Lung (tissue), 13 donors: ENCODE measurements around the gene TDRD5. TPM values are rescaled to one million over a fixed set of nuclear protein-coding genes. Genes with fewer than 3 reads are reported as not detected.

Source experiments
- ATAC-seq: fragments of 200-7000 bp; cut with Tn5 transposase; one replicate; pipeline ENCODE4 v1.9.1; 2020; ENCODE audit warnings: moderate number of reproducible peaks; ENCODE audit not compliant: insufficient read depth, low FRiP score
- DNase-seq, 3 donors: peaks; one replicate each; pipeline ENCODE4 v3.0.0-alpha.2; 2013 to 2017
- H3K27ac ChIP-seq, 2 donors: one replicate each; pipeline ENCODE4 v1.5.1; 2013; ENCODE audit warnings: mild to moderate bottlenecking in 2 of 2, moderate library complexity in 2 of 2, control low read depth in 1 of 2, inconsistent platforms in 1 of 2, low read depth in 1 of 2, low read length in 1 of 2
- H3K27me3 ChIP-seq, 3 donors: one replicate each; pipeline ENCODE4 v1.5.1; 2013; ENCODE audit warnings: low read length in 2 of 3; ENCODE audit not compliant: control insufficient read depth in 3 of 3, insufficient read depth in 3 of 3
- H3K36me3 ChIP-seq, 4 donors: one replicate each; pipeline ENCODE4 v1.5.1; 2013; ENCODE audit warnings: low read length in 4 of 4, mild to moderate bottlenecking in 1 of 4, moderate library complexity in 1 of 4; ENCODE audit not compliant: control insufficient read depth in 4 of 4, insufficient read depth in 4 of 4
- H3K4me1 ChIP-seq, 5 donors: one replicate each; pipeline ENCODE4 v1.5.1; 2013; ENCODE audit warnings: low read length in 5 of 5, mild to moderate bottlenecking in 2 of 5, moderate library complexity in 1 of 5; ENCODE audit not compliant: control insufficient read depth in 5 of 5, insufficient read depth in 5 of 5
- H3K4me3 ChIP-seq: one replicate; pipeline ENCODE4 v1.5.1; 2013; ENCODE audit warnings: mild to moderate bottlenecking, control low read depth, moderate library complexity
- H3K9ac ChIP-seq, 2 donors: one replicate each; pipeline ENCODE4 v1.5.1; 2013; ENCODE audit warnings: low read length in 2 of 2, control low read depth in 1 of 2; ENCODE audit not compliant: insufficient read depth in 1 of 2
- H3K9me3 ChIP-seq, 4 donors: one replicate each; pipeline ENCODE4 v1.5.1; 2013; ENCODE audit warnings: low read length in 3 of 4, mild to moderate bottlenecking in 1 of 4, moderate library complexity in 1 of 4; ENCODE audit not compliant: control insufficient read depth in 4 of 4, insufficient read depth in 3 of 4
- CTCF ChIP-seq: IDR thresholded peaks from 2 replicates; pipeline ENCODE4 v1.5.1; 2012; ENCODE audit warnings: mild to moderate bottlenecking; ENCODE audit errors: control extremely low read depth, extremely low read depth
- WGBS, 2 donors: extraction: QIAGEN DNeasy Blood & Tissue Kit; methylation state at CpG; one replicate each; pipeline ENCODE4 v1.1.7; 2013; 5-methylcytosine and 5-hydroxymethylcytosine counted together
- polyA plus RNA-seq, 2 donors: library from polyadenylated mRNA; stranded (reverse); fragments of 200-250 nt; gene quantifications; one replicate each; pipeline ENCODE4 v1.2.1, GENCODE V29; 2013
- small RNA-seq: library from RNA; depleted of rRNA; stranded (forward); fragments of <200 nt; gene quantifications from one replicate; pipeline ENCODE3, GENCODE V24; 2014; ENCODE audit warnings: low replicate concordance
- total RNA-seq, 2 donors: library from RNA; depleted of rRNA in 1 of 2; stranded (reverse); fragments of >200 nt in 1 of 2; gene quantifications; one replicate each; pipeline ENCODE4 v1.2.1, GENCODE V29; 2014 to 2021
- donor health status: control.
- donor health status: control.
- donor health status: Bipolar disorder and iron deficiency.
- donor health status: healthy.
- donor health status: DM: yes; HTN: yes; CAD: no.

The TDRD5 gene
- total and polyA plus RNA-seq, 4 donors, result 0.05 to 0.37 (median 0.15) TPM

- Histone ChIP-seq H3K36me3 (no peaks in the 10 kb centered on the region), H3K9ac (no peak overlapping the region), H3K4me1 (peaks cover 0 to 6% (median 0%) of the 10 kb centered on the region in 5 donors), H3K4me3 (no peak overlapping the region), H3K9me3 (no peaks in the 10 kb centered on the region), H3K27me3 (peaks cover 0 to 26% (median 0%) of the 10 kb centered on the region in 3 donors), H3K27ac (no peak overlapping the region)
- DNase-seq, result no peak
- WGBS, 2 donors, result 78 to 90% methylated on average over 4 of the region's 4 CpGs
- TF ChIP-seq CTCF, result no peak
- no peak for ATAC-seq
Observed at GRCh38 chr1:179731643-179732042, 140.0 kb downstream of the TDRD5 start.

Small RNA genes lying within 50 kb of the gene (small RNA-seq; reads per million reads assigned to genes)
- 0.12 reads per million for gene RNU5F-2P

Other genes starting within 250 kb of the TDRD5 start
- gene AXDND1, start 225.9 kb upstream of the TDRD5 start, total RNA-seq, result 1 to 10 TPM in 1 of 2 donors, under 1 TPM in 1; 0.52 to 2.7 TPM
- gene AXDND1, start 225.9 kb upstream of the TDRD5 start, polyA plus RNA-seq, result under 1 TPM; 0.10 to 0.31 TPM
- gene NPHS2, start 15.9 kb upstream of the TDRD5 start, total RNA-seq, result not detected
- not detected for gene NPHS2, start 15.9 kb upstream of the TDRD5 start, polyA plus RNA-seq
- gene FAM163A, start 151.5 kb downstream of the TDRD5 start, total RNA-seq, result under 1 TPM in 1 of 2 donors, not detected in 1; 0.09 TPM
- not detected for gene FAM163A, start 151.5 kb downstream of the TDRD5 start, polyA plus RNA-seq